ENCODE results near the gene SUGCT.

Gene SUGCT

GRCh38 chr7:40297741-40298311, 163.0 kb downstream of the SUGCT start:
- no peak overlapping the region for H3K27ac ChIP-seq (ENCODE audit: extremely low read depth, low read depth, low read length)
- H3K9me3 ChIP-seq (ENCODE audit: control insufficient read depth, insufficient read depth, low read depth, low read length): no peaks in the 10 kb centered on the region
- no peak overlapping the region for H3K4me3 ChIP-seq (ENCODE audit: low read depth, low read length)
- TF ChIP-seq HOXC10 (CRISPR knock-in tag; IDR thresholded peaks at IDR 0.05): no peak
- no peak for TF ChIP-seq ZNF837 (tag by site-specific recombination; IDR thresholded peaks at IDR 0.05)
- TF ChIP-seq OVOL3 (tag by site-specific recombination; IDR thresholded peaks at IDR 0.05): no peak
- TF ChIP-seq ZNF785 (tag by site-specific recombination; IDR thresholded peaks at IDR 0.05): no peak
- no peak for TF ChIP-seq ZNF639 (tag by site-specific recombination; IDR thresholded peaks at IDR 0.05)
- TF ChIP-seq ZNF366 (tag by site-specific recombination; conservative IDR thresholded peaks at IDR 0.05): no peak
- TF ChIP-seq ZBTB48 (tag by site-specific recombination; IDR thresholded peaks at IDR 0.05): no peak
- TF ChIP-seq ZBTB17 (tag by site-specific recombination; IDR thresholded peaks at IDR 0.05): no peak
- no peak for TF ChIP-seq ZSCAN30 (tag by site-specific recombination; IDR thresholded peaks at IDR 0.05)
- no peak for TF ChIP-seq KLF10 (tag by site-specific recombination; IDR thresholded peaks at IDR 0.05)
- no peak for TF ChIP-seq MEIS1 (CRISPR knock-in tag; IDR thresholded peaks at IDR 0.05; ENCODE audit: borderline replicate concordance)
- TF ChIP-seq SCRT1 (tag by site-specific recombination; IDR thresholded peaks at IDR 0.05; ENCODE audit: borderline replicate concordance): no peak
- TF ChIP-seq ZNF114 (tag by site-specific recombination; IDR thresholded peaks at IDR 0.05): no peak
- H3K36me3 ChIP-seq (ENCODE audit: control insufficient read depth in 2 of 2, insufficient read depth in 1 of 2, low read length in 2 of 2): no peaks in the 10 kb centered on the region
- H3K4me1 ChIP-seq (ENCODE audit: control insufficient read depth, insufficient read depth, low read length): no peaks in the 10 kb centered on the region
- ChIA-PET CTCF (no interaction called here), POLR2A (interaction anchor here (0.7 kb wide), 1 partner anchor 358 kb away, joined by 3 read pairs; no protein-coding TSS in a partner anchor)

- CTCF ChIA-PET: no interaction called here
- H3K4me1 ChIP-seq (ENCODE audit: control insufficient read depth, insufficient read depth, low read length): no peaks in the 10 kb centered on the region
- H3K4me3 ChIP-seq (ENCODE audit: low read depth, low read length): no peak overlapping the region
- no peaks in the 10 kb centered on the region for H3K36me3 ChIP-seq (ENCODE audit: control insufficient read depth in 2 of 2, insufficient read depth in 1 of 2, low read length in 2 of 2)
- POLR2A ChIA-PET: interaction anchor here (0.7 kb wide), 1 partner anchor 357 kb away, joined by 3 read pairs; no protein-coding TSS in a partner anchor
- H3K9me3 ChIP-seq (ENCODE audit: control insufficient read depth, insufficient read depth, low read depth, low read length): no peaks in the 10 kb centered on the region
- no peak overlapping the region for H3K27ac ChIP-seq (ENCODE audit: extremely low read depth, low read depth, low read length)
- TF ChIP-seq OVOL3 (tag by site-specific recombination; IDR thresholded peaks at IDR 0.05): no peak
- TF ChIP-seq ZNF391 (tag by site-specific recombination; IDR thresholded peaks at IDR 0.05; ENCODE audit: borderline replicate concordance, low read depth): no peak
- TF ChIP-seq ZNF266 (tag by site-specific recombination; IDR thresholded peaks at IDR 0.05; ENCODE audit: low read depth): no peak
- no peak for TF ChIP-seq ZNF404 (tag by site-specific recombination; IDR thresholded peaks at IDR 0.05)
- TF ChIP-seq ZNF184 (tag by site-specific recombination; IDR thresholded peaks at IDR 0.05): no peak
- no peak for TF ChIP-seq ZNF777 (tag by site-specific recombination; IDR thresholded peaks at IDR 0.05; ENCODE audit: borderline replicate concordance)
- TF ChIP-seq PATZ1 (tag by site-specific recombination; IDR thresholded peaks at IDR 0.05): no peak
- TF ChIP-seq ZBTB6 (tag by site-specific recombination; IDR thresholded peaks at IDR 0.05): no peak
- no peak for TF ChIP-seq ZNF280C (tag by site-specific recombination; IDR thresholded peaks at IDR 0.05)
- TF ChIP-seq ZNF426 (tag by site-specific recombination; IDR thresholded peaks at IDR 0.05): no peak
- TF ChIP-seq KLF10 (tag by site-specific recombination; IDR thresholded peaks at IDR 0.05): no peak
- no peak for TF ChIP-seq ZNF362 (tag by site-specific recombination; IDR thresholded peaks at IDR 0.05)
- no peak for TF ChIP-seq ZNF521 (tag by site-specific recombination; IDR thresholded peaks at IDR 0.05)
- TF ChIP-seq ZNF623 (tag by site-specific recombination; IDR thresholded peaks at IDR 0.05): no peak
- no peak for TF ChIP-seq ZNF843 (tag by site-specific recombination; IDR thresholded peaks at IDR 0.05)
- TF ChIP-seq ZEB2 (tag by site-specific recombination; IDR thresholded peaks at IDR 0.05): no peak
- no peak for TF ChIP-seq YY1 (tag by site-specific recombination; IDR thresholded peaks at IDR 0.05)
Measured at GRCh38 chr7:40298421-40298820, 163.6 kb downstream of the SUGCT start.

All from HEK293 (cell line).